HEK293 (cell line): Measurements from ENCODE around the gene NEO1.

Experiments
- CTCF ChIP-seq: fragments of 450-650 bp; formaldehyde crosslinking; IDR thresholded peaks from 2 replicates; pipeline ENCODE4 v1.5.1; 2016; ENCODE audit warnings: missing biosample characterization, missing genetic modification characterization
- EGR2 ChIP-seq: fragments of 450-650 bp; formaldehyde crosslinking; IDR thresholded peaks from 2 replicates; pipeline ENCODE4 v1.5.1; 2016; ENCODE audit warnings: low read depth, missing biosample characterization, missing genetic modification characterization
- PRDM2 ChIP-seq: fragments of 450-650 bp; formaldehyde crosslinking; IDR thresholded peaks from 2 replicates; pipeline ENCODE4 v1.5.1; 2016; ENCODE audit warnings: missing biosample characterization, missing genetic modification characterization, borderline replicate concordance
- REST ChIP-seq: fragments of 450-650 bp; formaldehyde crosslinking; IDR thresholded peaks from 2 replicates; pipeline ENCODE4 v1.5.1; 2016; ENCODE audit warnings: missing biosample characterization, missing genetic modification characterization
- YY1 ChIP-seq: fragments of 450-650 bp; formaldehyde crosslinking; IDR thresholded peaks from 2 replicates; pipeline ENCODE4 v1.5.1; 2018; ENCODE audit warnings: missing biosample characterization, missing genetic modification characterization
- ZBTB21 ChIP-seq: fragments of 450-650 bp; formaldehyde crosslinking; IDR thresholded peaks from 2 replicates; pipeline ENCODE4 v1.5.1; 2017; ENCODE audit warnings: missing biosample characterization, missing genetic modification characterization
- ZNF133 ChIP-seq: fragments of 450-650 bp; formaldehyde crosslinking; IDR thresholded peaks from 2 replicates; pipeline ENCODE4 v1.5.1; 2016; ENCODE audit warnings: missing biosample characterization, missing genetic modification characterization
- ZNF530 ChIP-seq: fragments of 450-650 bp; formaldehyde crosslinking; IDR thresholded peaks from 2 replicates; pipeline ENCODE4 v1.5.1; 2016; ENCODE audit warnings: low read depth, missing biosample characterization, missing genetic modification characterization
- ZNF549 ChIP-seq: fragments of 450-650 bp; IDR thresholded peaks from 2 replicates; pipeline ENCODE4 v1.5.1; 2018; ENCODE audit warnings: missing biosample characterization, missing genetic modification characterization, mild to moderate bottlenecking, inconsistent platforms, moderate library complexity
- ZNF610 ChIP-seq: fragments of 450-650 bp; formaldehyde crosslinking; IDR thresholded peaks from 2 replicates; pipeline ENCODE4 v1.5.1; 2016; ENCODE audit warnings: missing biosample characterization, missing genetic modification characterization, borderline replicate concordance
- ZNF660 ChIP-seq: fragments of 450-650 bp; IDR thresholded peaks from 2 replicates; pipeline ENCODE4 v1.5.1; 2018; ENCODE audit warnings: missing biosample characterization, mild to moderate bottlenecking, missing genetic modification characterization
- ZNF747 ChIP-seq: fragments of 450-650 bp; formaldehyde crosslinking; IDR thresholded peaks from 2 replicates; pipeline ENCODE4 v1.5.1; 2016; ENCODE audit warnings: missing biosample characterization, missing genetic modification characterization
- ZNF76 ChIP-seq: fragments of 450-650 bp; formaldehyde crosslinking; IDR thresholded peaks from 2 replicates; pipeline ENCODE4; 2016; ENCODE audit warnings: low read depth, missing biosample characterization, missing genetic modification characterization, borderline replicate concordance
- ZXDB ChIP-seq: fragments of 450-650 bp; formaldehyde crosslinking; IDR thresholded peaks from 2 replicates; pipeline ENCODE4 v1.5.1; 2016; ENCODE audit warnings: missing biosample characterization, missing genetic modification characterization

- TF ChIP-seq CTCF (no peak), ZNF549 (no peak), PRDM2 (tag by site-specific recombination) (no peak), ZXDB (no peak), ZBTB21 (tag by site-specific recombination) (no peak), ZNF76 (tag by site-specific recombination) (no peak), EGR2 (no peak), ZNF660 (tag by site-specific recombination) (no peak), YY1 (no peak), ZNF530 (no peak), REST (no peak), ZNF133 (tag by site-specific recombination) (no peak), ZNF610 (tag by site-specific recombination) (no peak), ZNF747 (tag by site-specific recombination) (no peak)
These were observed 30.5 kb downstream of the NEO1 start for GRCh38 chr15:73082812-73083211.
